NB4 (cell line): ENCODE measurements around the gene ADI1.
A peak's percentile ranks its signal among the peaks of the same experiment; 100 is the strongest.

Experiments used
- DNase-seq: peaks from one replicate; pipeline ENCODE4 v3.0.0; 2010; ENCODE audit warnings: low read depth
- H3K4me3 ChIP-seq: one replicate; pipeline ENCODE4 v1.5.1; 2011; ENCODE audit warnings: mild to moderate bottlenecking, low read depth, low read length, moderate library complexity
- CTCF ChIP-seq: IDR thresholded peaks from one replicate; pipeline ENCODE4 v1.5.1; 2012; ENCODE audit warnings: low read depth, low read length
- MAX ChIP-seq: IDR thresholded peaks from 2 replicates; pipeline ENCODE4 v1.6.1; 2011; ENCODE audit warnings: low read depth, low read length
- MYC ChIP-seq: IDR thresholded peaks from 2 replicates; pipeline ENCODE4 v1.6.1; 2011; ENCODE audit warnings: low read depth, low read length
- POLR2A ChIP-seq: IDR thresholded peaks from 2 replicates; pipeline ENCODE4 v1.6.1; 2011; ENCODE audit warnings: mild to moderate bottlenecking; ENCODE audit not compliant: insufficient read length; ENCODE audit errors: extremely low read depth

The ADI1 gene

DNA sequence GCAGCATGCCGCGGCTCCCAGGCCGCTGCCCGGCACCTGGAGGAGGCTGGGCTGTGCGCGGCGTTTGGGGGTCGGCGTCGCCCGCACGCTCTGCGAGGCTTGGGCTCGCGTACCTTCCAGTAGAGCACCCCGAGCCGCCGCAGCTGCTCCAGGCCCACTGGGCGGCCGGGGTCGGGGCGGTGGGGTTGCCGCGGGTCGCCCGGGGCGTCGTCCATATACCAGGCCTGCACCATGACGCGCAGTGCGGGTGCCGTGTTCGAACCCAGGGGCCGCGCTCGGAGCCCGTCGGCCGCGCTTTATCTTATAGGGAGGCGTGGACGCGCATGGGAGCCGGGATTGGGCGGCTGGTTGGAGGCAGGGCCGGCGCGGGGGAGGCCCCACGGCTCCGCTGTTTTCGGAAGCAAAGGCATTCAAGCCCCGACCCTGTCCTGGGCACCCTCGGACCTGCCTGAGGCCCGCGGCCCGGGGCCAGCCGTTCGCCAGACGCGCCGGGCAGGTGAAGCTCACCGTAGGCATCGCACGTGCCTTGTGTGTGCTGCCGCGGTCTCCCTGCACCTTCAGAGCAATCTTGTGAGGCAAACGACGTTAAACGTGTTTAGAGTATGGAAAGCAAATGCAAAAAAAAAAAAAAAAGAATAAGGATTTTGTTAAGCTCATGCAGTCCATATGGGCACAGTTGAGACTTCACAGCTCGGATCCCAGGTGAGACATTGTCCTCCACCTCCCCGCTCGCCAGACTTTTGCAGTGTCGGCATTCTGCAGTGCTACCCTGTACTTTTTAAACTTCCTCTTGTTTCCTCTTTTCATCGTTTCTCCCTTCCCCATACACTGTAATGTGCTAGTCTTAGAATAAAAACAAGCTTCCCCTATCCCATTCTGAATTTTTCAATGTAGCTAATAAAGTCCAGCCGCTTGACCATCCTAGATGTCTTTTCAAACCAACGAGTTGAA is at the start of gene ADI1:
ADI1 (minus strand) TSS at position 277 of the 951 bp plus-strand sequence; CDS start at position 233, 44 bp downstream.
- TF ChIP-seq MAX = peak; percentile 68
- TF ChIP-seq MYC = peak; percentile 47
- TF ChIP-seq CTCF = no peak
- peak; percentile 72 for TF ChIP-seq POLR2A
- H3K4me3 ChIP-seq = peak within 1 kb of the TSS; percentile 93
- peak; percentile 94 for DNase-seq

GRCh38 chr2:3566806-3567205 is 47.5 kb upstream of the ADI1 start:
- TF ChIP-seq CTCF (no peak), MYC (no peak)
- no peak overlapping the region for H3K4me3 ChIP-seq
- DNase-seq = no peak

DNA sequence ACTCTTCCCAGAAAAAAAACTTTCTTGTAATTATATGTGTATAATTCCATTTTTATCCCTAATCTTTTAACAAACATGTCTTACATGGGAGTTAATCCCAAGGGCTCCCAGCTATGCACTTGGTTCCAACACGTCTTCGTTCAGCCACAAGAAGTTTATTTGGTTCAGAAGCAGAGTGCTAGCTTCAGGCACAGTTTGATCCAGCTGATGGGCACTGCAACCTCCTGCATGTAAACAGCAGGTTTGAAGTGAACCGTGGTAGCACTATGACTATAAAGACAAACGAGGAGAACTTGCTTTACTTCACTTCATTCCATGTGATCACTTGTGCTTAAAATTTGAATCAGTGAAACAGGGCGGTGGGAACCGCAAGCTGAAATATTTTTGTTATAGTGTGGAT is 45.8 kb upstream of the ADI1 start:
- DNase-seq = no peak
- no peak overlapping the region for H3K4me3 ChIP-seq
- no peak for TF ChIP-seq MYC
- TF ChIP-seq POLR2A = no peak
- no peak for TF ChIP-seq MAX
- TF ChIP-seq CTCF = no peak

GRCh38 chr2:3563521-3563976 is 44.2 kb upstream of the ADI1 start:
- TF ChIP-seq MYC (no peak), POLR2A (no peak), MAX (no peak), CTCF (no peak)
- no peak overlapping the region for H3K4me3 ChIP-seq
- no peak for DNase-seq

- TF ChIP-seq MYC (peak; percentile 88), POLR2A (peak; percentile 75), MAX (peak; percentile 92), CTCF (no peak)
- peak within 1 kb of the TSS; percentile 84 for H3K4me3 ChIP-seq
- DNase-seq = peak; percentile 100
Measured at GRCh38 chr2:3558205-3559014, 39.1 kb upstream of the ADI1 start, which contains the start of gene RNASEH1. RNASEH1 (minus strand) TSS chr2:3558333; CDS start chr2:3558260, 73 bp downstream.
